HCT116 (cell line): Measurements from ENCODE around the gene RAPGEF3.

ENCODE experiments used
- CTCF ChIP-seq, 3 experiments: fragments of 200-600 bp in 1 of 3; sonication (generic) in 1 of 3; IDR thresholded peaks in 2 of 3; conservative IDR thresholded peaks in 1 of 3; 2 replicates each; pipeline ENCODE4 v1.5.1; 2012 to 2017; ENCODE audit warnings: low read depth in 2 of 3, low read length in 2 of 3, antibody characterized with exemption in 1 of 3, borderline replicate concordance in 1 of 3, control low read depth in 1 of 3, mild to moderate bottlenecking in 1 of 3, mixed read lengths in 1 of 3, mixed run types in 1 of 3, moderate library complexity in 1 of 3; ENCODE audit not compliant: insufficient read depth in 1 of 3
- ZBTB33 ChIP-seq: IDR thresholded peaks from 2 replicates; pipeline ENCODE4 v1.6.1; 2011; ENCODE audit warnings: mild to moderate bottlenecking, low read length, moderate library complexity; ENCODE audit not compliant: insufficient replicate concordance; ENCODE audit errors: extremely low read depth
- ZNF274 ChIP-seq: fragments of 200-500 bp; sonication (Bioruptor generic); IDR thresholded peaks from 2 replicates; pipeline ENCODE4 v1.6.1; 2014; ENCODE audit warnings: mild to moderate bottlenecking, low read depth, low read length, inconsistent platforms

DNA sequence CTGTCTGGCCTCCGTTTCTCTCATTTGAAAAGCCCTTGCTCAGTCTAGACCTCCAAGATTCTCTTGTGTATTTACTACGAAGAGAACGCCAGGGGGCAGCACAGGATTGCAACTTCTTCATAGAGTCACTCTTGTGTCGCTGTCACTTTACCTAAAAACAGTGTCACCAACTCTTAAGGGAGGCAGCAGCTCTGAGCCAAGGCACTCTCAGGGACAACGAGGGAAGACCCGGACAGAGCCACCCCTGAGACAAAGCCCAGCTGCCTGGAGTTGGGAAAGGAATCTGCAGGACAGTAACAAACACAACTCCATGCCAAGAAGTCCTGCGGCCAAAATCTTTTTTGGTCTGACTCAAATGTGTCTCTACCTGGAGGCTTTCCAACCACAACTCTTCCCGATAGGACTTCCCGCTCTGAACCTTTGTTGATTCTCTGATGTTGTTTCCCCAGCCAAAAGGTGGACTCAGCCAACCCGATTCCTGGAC lies 43.2 kb downstream of the RAPGEF3 start:
- TF ChIP-seq ZBTB33 (no peak), CTCF (IDR thresholded peaks at IDR 0.05 in 2 of 3, conservative IDR thresholded peaks at IDR 0.05 in 1 of 3; ENCODE audit: borderline replicate concordance in 1 of 3, insufficient read depth in 1 of 3, low read depth in 2 of 3, low read length in 2 of 3) (peak; percentile 70 to 90 (median 86)), ZNF274 (no peak)
